Activated CD4-positive, alpha-beta T cell treated with anti-CD3 and anti-CD28 coated beads, Interleukin-2, amount 10 ng/mL, durations not matched to agents 24 days and 14 days (primary cell): ENCODE results near the gene NSD2. TPM values are rescaled to one million over a fixed set of nuclear protein-coding genes. Genes with fewer than 3 reads are reported as not detected.

Experiments
- DNase-seq: peaks from one replicate; pipeline ENCODE4 v3.0.0; 2022
- H3K27ac Mint-ChIP-seq: one replicate; pipeline ENCODE4 v1.8.0; 2022; ENCODE audit warnings: mild to moderate bottlenecking, mixed read lengths
- H3K27me3 Mint-ChIP-seq: one replicate; pipeline ENCODE4 v1.8.0; 2022; ENCODE audit warnings: mixed read lengths
- H3K36me3 Mint-ChIP-seq: one replicate; pipeline ENCODE4 v1.8.0; 2022; ENCODE audit warnings: low read depth, mild to moderate bottlenecking, mixed read lengths
- H3K4me1 Mint-ChIP-seq: one replicate; pipeline ENCODE4 v1.8.0; 2021; ENCODE audit warnings: mixed read lengths
- H3K4me3 Mint-ChIP-seq: one replicate; pipeline ENCODE4 v1.8.0; 2022; ENCODE audit warnings: mild to moderate bottlenecking, moderate library complexity, mixed read lengths
- H3K9me3 Mint-ChIP-seq: one replicate; pipeline ENCODE4 v1.8.0; 2021; ENCODE audit warnings: mixed read lengths
- intact Hi-C: fragments of 100-400 bp; cut with micrococcal nuclease; formaldehyde crosslinking; loops from one replicate; pipeline ENCODE4 v1.15.1; 2023
- total RNA-seq: library from RNA; stranded (reverse); gene quantifications from 2 replicates; pipeline ENCODE4 v1.2.3, GENCODE V29; 2022

NSD2 gene
- total RNA-seq, 1 donor from 2014 or later: 214 TPM

- intact Hi-C loops: no loop called here
- H3K9me3 Mint-ChIP-seq: no peaks in the 10 kb centered on the region
- DNase-seq: no peak
- peaks cover 54% of the 10 kb centered on the region for H3K36me3 Mint-ChIP-seq
- no peak overlapping the region for H3K27ac Mint-ChIP-seq
- H3K27me3 Mint-ChIP-seq: no peaks in the 10 kb centered on the region
- no peaks in the 10 kb centered on the region for H3K4me1 Mint-ChIP-seq
- no peak overlapping the region for H3K4me3 Mint-ChIP-seq
Measured at GRCh38 chr4:1973218-1973617, 102.0 kb downstream of the NSD2 start.

DNA sequence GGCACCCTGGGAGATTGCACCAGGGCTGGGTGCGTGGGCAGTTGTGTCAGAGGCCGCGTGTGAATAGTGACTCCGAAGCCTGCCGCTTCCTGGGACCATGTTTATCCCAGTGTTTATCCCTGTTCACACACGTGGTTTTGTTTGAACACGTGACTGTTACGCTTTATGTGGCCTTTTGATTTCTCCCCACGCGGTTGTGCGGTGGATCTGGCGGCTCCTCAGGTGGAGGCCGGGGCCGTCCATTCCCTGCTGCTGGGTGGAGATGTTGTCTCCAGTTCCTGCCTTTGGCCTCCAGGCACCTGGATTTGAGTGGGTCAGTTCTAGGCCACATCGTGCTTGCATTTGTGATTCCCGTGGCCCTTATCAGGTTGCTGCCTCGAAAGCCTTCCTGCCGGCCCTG lies 102.5 kb downstream of the NSD2 start:
- H3K36me3 Mint-ChIP-seq: peaks cover 52% of the 10 kb centered on the region
- no peaks in the 10 kb centered on the region for H3K4me1 Mint-ChIP-seq
- H3K9me3 Mint-ChIP-seq: no peaks in the 10 kb centered on the region
- no peaks in the 10 kb centered on the region for H3K27me3 Mint-ChIP-seq
- DNase-seq: no peak
- H3K4me3 Mint-ChIP-seq: no peak overlapping the region
- H3K27ac Mint-ChIP-seq: no peak overlapping the region
- intact Hi-C loops: no loop called here

- intact Hi-C loops: no loop called here
- no peaks in the 10 kb centered on the region for H3K27me3 Mint-ChIP-seq
- H3K36me3 Mint-ChIP-seq: peaks cover 53% of the 10 kb centered on the region
- DNase-seq: no peak
- H3K4me3 Mint-ChIP-seq: no peak overlapping the region
- H3K27ac Mint-ChIP-seq: peak overlapping the region; percentile 41
- no peaks in the 10 kb centered on the region for H3K9me3 Mint-ChIP-seq
- no peaks in the 10 kb centered on the region for H3K4me1 Mint-ChIP-seq
Measured at GRCh38 chr4:1974840-1975239, 103.6 kb downstream of the NSD2 start.

DNA sequence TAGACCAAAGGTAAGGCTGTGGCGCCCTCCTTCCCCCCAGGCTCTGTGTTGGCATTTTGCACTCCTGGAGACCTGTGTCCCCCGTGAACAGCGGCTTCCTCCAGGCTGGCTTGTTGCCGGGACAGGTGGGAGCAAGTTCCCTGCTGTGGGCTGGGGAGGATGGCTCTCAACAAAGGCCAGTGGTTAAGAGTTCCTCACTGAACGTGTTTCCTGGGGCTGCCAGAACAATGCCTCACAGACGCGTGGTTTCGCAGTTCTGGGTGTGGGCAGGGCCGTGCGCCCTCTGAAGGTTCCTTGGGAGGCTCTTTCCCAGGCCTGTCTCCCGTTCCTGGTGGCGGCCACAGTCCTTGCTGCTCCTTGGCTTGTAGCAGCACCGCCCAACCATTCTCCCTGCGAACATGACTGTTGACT lies 104.2 kb downstream of the NSD2 start:
- no peak overlapping the region for H3K4me3 Mint-ChIP-seq
- peaks cover 48% of the 10 kb centered on the region for H3K36me3 Mint-ChIP-seq
- no peaks in the 10 kb centered on the region for H3K4me1 Mint-ChIP-seq
- no peak for DNase-seq
- H3K27ac Mint-ChIP-seq: no peak overlapping the region
- intact Hi-C loops: no loop called here
- no peaks in the 10 kb centered on the region for H3K9me3 Mint-ChIP-seq
- no peaks in the 10 kb centered on the region for H3K27me3 Mint-ChIP-seq

GRCh38 chr4:1975880-1976279 lies 104.7 kb downstream of the NSD2 start:
- no peaks in the 10 kb centered on the region for H3K9me3 Mint-ChIP-seq
- no peak overlapping the region for H3K4me3 Mint-ChIP-seq
- H3K27me3 Mint-ChIP-seq: no peaks in the 10 kb centered on the region
- H3K4me1 Mint-ChIP-seq: peaks cover 4% of the 10 kb centered on the region
- no peak overlapping the region for H3K27ac Mint-ChIP-seq
- DNase-seq: no peak
- peaks cover 47% of the 10 kb centered on the region for H3K36me3 Mint-ChIP-seq
- intact Hi-C loops: no loop called here

DNA sequence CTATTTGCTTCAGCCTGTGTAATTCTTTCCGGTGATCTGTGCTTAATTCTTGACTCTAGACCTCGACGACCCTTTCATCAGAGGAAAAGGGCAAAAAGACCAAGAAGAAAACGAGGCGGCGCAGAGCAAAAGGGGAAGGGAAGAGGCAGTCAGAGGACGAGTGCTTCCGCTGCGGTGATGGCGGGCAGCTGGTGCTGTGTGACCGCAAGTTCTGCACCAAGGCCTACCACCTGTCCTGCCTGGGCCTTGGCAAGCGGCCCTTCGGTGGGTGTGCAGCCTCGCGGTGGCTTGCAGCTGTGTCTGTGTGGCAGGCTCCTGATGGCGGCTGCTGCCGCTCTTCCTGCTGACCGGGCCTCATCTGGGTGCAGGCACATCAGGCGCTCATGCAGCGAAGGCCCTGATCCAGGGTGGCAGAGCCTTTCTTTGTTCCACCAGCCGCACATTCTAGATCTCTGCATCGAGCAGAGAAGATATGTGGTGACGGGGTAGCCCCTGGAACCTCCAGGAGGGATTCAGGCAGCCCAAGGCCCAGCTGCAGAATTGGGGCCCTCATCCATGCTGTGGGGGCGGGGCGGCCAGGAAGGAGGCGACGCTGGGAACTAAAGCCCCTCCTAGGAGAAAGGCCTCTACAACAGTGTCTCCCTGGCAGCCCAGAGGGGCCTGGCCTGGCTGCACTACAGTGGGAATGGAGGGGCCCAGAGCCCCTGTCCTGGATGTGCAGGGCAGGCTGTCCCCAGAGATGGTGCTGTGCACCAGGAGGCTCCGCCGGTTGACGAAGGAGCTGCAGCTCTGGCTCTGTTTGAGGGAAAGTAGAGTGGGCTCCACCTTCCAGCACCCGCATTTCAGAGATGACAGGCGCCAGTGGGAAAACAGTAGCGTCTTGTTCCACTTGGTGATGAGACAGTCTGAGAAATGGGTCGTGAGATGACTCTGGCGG lies 105.5 kb downstream of the NSD2 start:
- H3K4me3 Mint-ChIP-seq: no peak overlapping the region
- intact Hi-C loops: no loop called here
- no peaks in the 10 kb centered on the region for H3K27me3 Mint-ChIP-seq
- H3K27ac Mint-ChIP-seq: no peak overlapping the region
- DNase-seq: no peak
- peaks cover 7% of the 10 kb centered on the region for H3K4me1 Mint-ChIP-seq
- peaks cover 50% of the 10 kb centered on the region for H3K36me3 Mint-ChIP-seq
- no peaks in the 10 kb centered on the region for H3K9me3 Mint-ChIP-seq

GRCh38 chr4:1978226-1978625 lies 107.0 kb downstream of the NSD2 start:
- Mint-ChIP-seq H3K36me3 (peaks cover 53% of the 10 kb centered on the region), H3K4me3 (no peak overlapping the region), H3K4me1 (peaks cover 9% of the 10 kb centered on the region), H3K27ac (no peak overlapping the region), H3K9me3 (no peaks in the 10 kb centered on the region), H3K27me3 (no peaks in the 10 kb centered on the region)
- no peak for DNase-seq
- intact Hi-C loops: no loop called here

DNA sequence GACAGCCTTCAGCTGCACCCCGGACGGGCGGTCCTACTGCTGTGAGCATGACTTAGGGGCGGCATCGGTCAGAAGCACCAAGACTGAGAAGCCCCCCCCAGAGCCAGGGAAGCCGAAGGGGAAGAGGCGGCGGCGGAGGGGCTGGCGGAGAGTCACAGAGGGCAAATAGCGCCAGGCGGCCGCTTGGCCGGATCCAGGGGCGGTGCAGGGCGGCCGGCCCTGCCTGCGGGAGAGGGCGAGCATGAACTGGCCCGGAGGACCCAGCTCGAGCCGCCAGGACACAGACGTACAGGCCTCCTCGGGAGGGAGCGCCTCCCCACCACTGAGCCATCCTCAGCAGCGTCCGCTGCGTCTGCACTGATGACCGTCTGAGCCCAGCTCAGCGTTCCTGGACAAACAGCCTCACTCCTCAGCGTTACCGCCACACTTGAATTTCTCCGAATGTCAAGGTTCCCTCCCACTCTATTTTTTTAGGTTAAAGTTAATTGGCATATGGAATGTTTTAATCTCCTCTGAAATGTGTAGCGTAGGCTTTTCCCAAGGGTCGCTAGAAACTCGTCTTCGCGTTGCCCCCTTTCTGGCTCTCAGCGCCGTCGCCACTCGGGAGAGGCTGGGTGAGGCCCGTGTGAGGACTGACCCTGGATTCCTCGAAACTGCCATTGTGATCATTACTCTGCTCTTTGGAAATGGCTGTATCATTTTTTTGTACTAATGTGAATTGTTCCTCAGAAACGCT lies 107.7 kb downstream of the NSD2 start:
- Mint-ChIP-seq H3K9me3 (no peaks in the 10 kb centered on the region), H3K4me3 (no peak overlapping the region), H3K27ac (no peak overlapping the region), H3K27me3 (no peaks in the 10 kb centered on the region), H3K4me1 (peaks cover 9% of the 10 kb centered on the region), H3K36me3 (peaks cover 56% of the 10 kb centered on the region)
- DNase-seq: no peak
- intact Hi-C loops: no loop called here

DNA sequence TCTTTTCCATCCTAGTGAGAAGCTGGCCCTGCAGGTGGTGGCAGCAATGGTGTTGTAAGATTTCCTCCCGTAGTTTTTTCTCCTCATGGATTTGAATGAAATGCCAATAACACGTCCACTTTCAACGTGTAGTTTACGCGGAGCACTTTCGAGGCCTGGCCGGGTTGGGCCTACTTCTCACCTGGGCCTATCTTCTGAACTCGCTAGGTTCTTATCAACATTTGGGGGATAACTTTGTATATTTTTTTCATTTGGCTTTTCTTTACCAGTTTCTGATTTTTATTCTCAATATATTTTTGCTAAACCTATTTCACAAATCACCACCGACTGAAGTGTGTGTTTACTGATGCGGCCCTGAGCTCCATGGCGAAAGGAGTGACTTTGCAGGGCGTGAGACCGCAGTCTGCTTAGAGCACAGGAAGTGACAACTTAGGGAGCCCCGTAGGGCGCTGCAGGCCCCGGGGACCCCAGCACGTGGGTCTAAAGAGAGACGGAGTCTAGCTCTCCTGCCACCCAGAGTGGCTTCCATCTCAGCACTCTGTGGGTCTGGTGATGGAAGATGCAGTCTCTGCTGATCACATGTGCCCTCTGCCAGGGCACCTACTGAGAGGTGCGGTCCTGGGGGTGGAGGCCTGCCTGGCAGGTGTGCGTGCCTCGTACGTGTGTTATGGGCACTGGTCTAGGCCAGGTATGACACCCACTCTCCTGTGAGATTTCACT lies 108.4 kb downstream of the NSD2 start:
- intact Hi-C loops: no loop called here
- H3K36me3 Mint-ChIP-seq: peaks cover 57% of the 10 kb centered on the region

GRCh38 chr4:1980561-1981041 lies 109.4 kb downstream of the NSD2 start:
- H3K27ac Mint-ChIP-seq: no peak overlapping the region
- no peak overlapping the region for H3K4me3 Mint-ChIP-seq
- intact Hi-C loops: no loop called here
- no peaks in the 10 kb centered on the region for H3K9me3 Mint-ChIP-seq
- no peak for DNase-seq
- H3K27me3 Mint-ChIP-seq: no peaks in the 10 kb centered on the region
- H3K36me3 Mint-ChIP-seq: peaks cover 50% of the 10 kb centered on the region
- H3K4me1 Mint-ChIP-seq: peaks cover 9% of the 10 kb centered on the region

More for the DNA sequence above, 108.4 kb downstream of the NSD2 start:
- Mint-ChIP-seq H3K4me1 (peaks cover 9% of the 10 kb centered on the region), H3K4me3 (no peak overlapping the region), H3K9me3 (no peaks in the 10 kb centered on the region), H3K27ac (no peak overlapping the region), H3K27me3 (no peaks in the 10 kb centered on the region)
- no peak for DNase-seq

GRCh38 chr4:1981251-1982058 lies 110.3 kb downstream of the NSD2 start:
- intact Hi-C loops: no loop called here
- H3K9me3 Mint-ChIP-seq: no peaks in the 10 kb centered on the region
- DNase-seq: no peak
- no peak overlapping the region for H3K27ac Mint-ChIP-seq
- H3K4me1 Mint-ChIP-seq: peaks cover 9% of the 10 kb centered on the region
- H3K4me3 Mint-ChIP-seq: no peak overlapping the region
- peaks cover 45% of the 10 kb centered on the region for H3K36me3 Mint-ChIP-seq
- no peaks in the 10 kb centered on the region for H3K27me3 Mint-ChIP-seq

DNA sequence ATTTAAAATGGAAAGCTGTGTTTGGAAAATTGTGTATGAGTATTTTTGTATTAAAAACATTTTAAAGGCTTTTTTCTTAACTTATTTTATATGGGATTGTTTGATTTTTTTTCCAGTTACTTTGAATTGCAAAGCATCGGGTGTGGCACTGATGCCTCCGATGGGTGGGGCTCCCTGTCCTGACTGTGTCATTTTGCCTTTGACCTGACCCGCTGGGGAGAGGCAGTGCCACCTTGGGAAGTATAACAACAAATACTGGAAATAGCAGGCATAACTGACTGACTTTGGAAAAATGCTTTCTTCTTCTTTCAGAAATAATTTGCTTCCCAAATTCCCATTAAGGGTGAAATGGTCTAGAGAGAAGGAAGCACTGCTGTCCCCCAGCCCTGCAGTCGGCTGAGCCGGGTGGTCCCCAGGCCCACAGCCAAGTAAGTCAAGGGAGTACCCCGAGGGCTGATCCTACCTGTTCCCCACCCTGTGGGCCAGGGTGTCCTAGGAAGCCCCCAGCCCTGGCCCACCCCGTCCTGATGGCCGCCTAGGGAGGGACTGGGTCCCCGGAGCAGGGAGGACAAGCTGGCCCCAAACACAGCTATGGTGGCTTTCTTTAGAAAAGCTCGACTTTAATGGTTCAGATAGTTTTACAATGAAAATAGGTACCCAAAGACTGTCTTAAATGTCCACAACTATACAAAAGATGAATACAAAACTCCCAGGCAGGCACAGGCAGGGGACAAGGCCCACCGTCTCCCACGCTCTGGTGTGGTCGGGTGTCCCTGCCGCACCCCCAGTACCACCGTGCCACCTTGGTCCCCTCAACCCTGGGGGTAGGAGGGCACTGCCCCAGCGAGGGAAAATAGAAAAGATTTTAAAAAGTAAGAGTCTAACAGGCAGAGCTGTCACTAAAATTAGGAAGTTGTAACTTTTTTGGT lies 111.2 kb downstream of the NSD2 start:
- no peaks in the 10 kb centered on the region for H3K9me3 Mint-ChIP-seq
- no peak for DNase-seq
- no peak overlapping the region for H3K27ac Mint-ChIP-seq
- H3K36me3 Mint-ChIP-seq: peaks cover 41% of the 10 kb centered on the region
- H3K4me1 Mint-ChIP-seq: peaks cover 9% of the 10 kb centered on the region
- no peak overlapping the region for H3K4me3 Mint-ChIP-seq
- H3K27me3 Mint-ChIP-seq: no peaks in the 10 kb centered on the region
- intact Hi-C loops: no loop called here
